Measurements from ENCODE around the gene ABCF3.
"Not testable (repeated sequence)": the region's sequence is repeated elsewhere in the genome, so short reads cannot be mapped to it uniquely, and the experiment has no call there.

The ABCF3 gene

GRCh38 chr3:184145751-184146270 lies 40.2 kb upstream of the ABCF3 start:
- no peak for TF ChIP-seq CTCF (IDR thresholded peaks at IDR 0.05; ENCODE audit: control insufficient read depth, extremely low read depth, insufficient read depth)
- no peak overlapping the region for H3K4me3 ChIP-seq (ENCODE audit: low read depth, low read length)
- DNase-seq (ENCODE audit: low read depth): no peak

GRCh38 chr3:184148076-184148475 lies 37.9 kb upstream of the ABCF3 start:
- no peak overlapping the region for H3K4me3 ChIP-seq (ENCODE audit: low read depth, low read length)
- no peak for DNase-seq (ENCODE audit: low read depth)
- TF ChIP-seq CTCF (IDR thresholded peaks at IDR 0.05; ENCODE audit: control insufficient read depth, extremely low read depth, insufficient read depth): no peak

- H3K4me3 ChIP-seq (ENCODE audit: low read depth, low read length): no peak overlapping the region
- no peak for DNase-seq (ENCODE audit: low read depth)
- no peak for TF ChIP-seq CTCF (IDR thresholded peaks at IDR 0.05; ENCODE audit: control insufficient read depth, extremely low read depth, insufficient read depth)
Measured at GRCh38 chr3:184149123-184149522, 36.9 kb upstream of the ABCF3 start.

GRCh38 chr3:184149770-184150169 lies 36.2 kb upstream of the ABCF3 start:
- DNase-seq (ENCODE audit: low read depth); H3K4me3 ChIP-seq (ENCODE audit: low read depth, low read length): not testable (repeated sequence)

- no peak for DNase-seq (ENCODE audit: low read depth)
- H3K4me3 ChIP-seq (ENCODE audit: low read depth, low read length): peak within 1 kb of the TSS; percentile 99
- no peak for TF ChIP-seq CTCF (IDR thresholded peaks at IDR 0.05; ENCODE audit: control insufficient read depth, extremely low read depth, insufficient read depth)
Measured at GRCh38 chr3:184154885-184155643, 30.9 kb upstream of the ABCF3 start, which contains the start of gene DVL3. Gene DVL3 (plus strand): TSS chr3:184155377. CDS start chr3:184155636, 259 bp downstream.

GRCh38 chr3:184155644-184156521 lies 30.1 kb upstream of the ABCF3 start:
- peak overlapping the region; percentile 99 for H3K4me3 ChIP-seq (ENCODE audit: low read depth, low read length)
- TF ChIP-seq CTCF (IDR thresholded peaks at IDR 0.05; ENCODE audit: control insufficient read depth, extremely low read depth, insufficient read depth): no peak
- no peak for DNase-seq (ENCODE audit: low read depth)

GRCh38 chr3:184156522-184156955 lies 29.5 kb upstream of the ABCF3 start:
- no peak for TF ChIP-seq CTCF (IDR thresholded peaks at IDR 0.05; ENCODE audit: control insufficient read depth, extremely low read depth, insufficient read depth)
- DNase-seq (ENCODE audit: low read depth): no peak
- peak overlapping the region; percentile 99 for H3K4me3 ChIP-seq (ENCODE audit: low read depth, low read length)

Data from LNCaP clone FGC (cell line).